ENCODE measurements around the gene RABAC1.

- TF ChIP-seq POLR2AphosphoS5 (IDR thresholded peaks at IDR 0.05) (peak; percentile 56 to 83 (median 67)), CTCF (IDR thresholded peaks at IDR 0.05) (peak in 2 of 5 experiments; percentile 29 to 37)
Measured at GRCh38 chr19:41959056-41960053, at the start of gene RABAC1.

All from transverse colon (tissue), 4 donors.